ENCODE results near the gene IFNG. TPM values are rescaled to one million over a fixed set of nuclear protein-coding genes. Genes with fewer than 3 reads are reported as not detected.
A peak's percentile ranks its signal among the peaks of the same experiment; 100 is the strongest.

Gene IFNG
- total RNA-seq, 8 experiments from 2014 or later = 0.25 TPM; not detected in 7

DNA sequence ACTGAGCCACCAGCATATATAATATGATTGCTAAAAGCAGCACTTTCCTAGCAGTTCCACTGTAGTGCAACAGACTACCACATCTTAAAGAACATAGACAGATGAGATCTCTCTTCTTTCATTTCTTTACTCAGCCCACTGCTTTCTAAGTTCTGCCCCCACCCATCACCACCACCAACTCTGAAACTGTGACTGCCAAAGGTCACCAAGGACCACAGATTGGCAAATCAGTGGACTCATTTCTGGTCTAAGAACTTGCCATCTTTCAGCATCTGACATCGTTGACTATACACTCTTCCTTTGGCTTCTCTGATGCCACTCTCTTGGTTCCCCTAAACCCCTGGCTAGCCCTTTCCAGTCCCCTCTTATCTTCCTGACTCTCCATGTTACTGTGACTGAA, 38.4 kb downstream of the IFNG start:
- ATAC-seq (replicated peaks in 6 of 8) = no peak
- in situ Hi-C loops (cut with MboI; ENCODE audit: low pct_unique_long_range_greater_than_20kb in 2 of 9, low sequenced_read_pairs in 9 of 9, unreplicated experiment in 9 of 9) = no loop called here
- WGBS, 10 experiments = 0 to 100% (median 80%) methylated on average over 1 of the region's 1 CpG; no CpG with 5 or more reads in 5 of the 10 experiments

DNA sequence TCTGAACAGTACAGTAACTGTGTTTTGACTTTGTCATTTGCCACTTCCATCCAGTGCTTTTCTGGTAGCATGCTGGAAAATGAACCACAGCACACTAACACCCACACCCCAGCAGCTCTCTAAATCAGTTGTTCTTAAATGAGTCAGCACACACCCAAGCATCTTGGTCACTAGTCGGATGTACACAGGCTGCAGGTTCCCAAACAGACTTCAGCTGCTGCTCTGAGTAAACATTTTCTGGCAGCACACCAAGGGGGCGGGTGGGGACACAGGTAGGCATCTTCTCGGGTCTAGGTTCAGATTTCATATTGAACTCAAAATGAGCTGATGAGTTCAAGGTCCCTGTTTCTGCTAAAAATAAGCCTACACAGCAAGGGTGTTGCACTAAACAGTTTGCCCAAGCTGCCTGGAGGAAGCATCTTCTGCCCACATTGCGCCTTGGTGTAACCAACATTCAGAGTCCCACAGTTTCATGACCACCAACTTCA, 39.8 kb downstream of the IFNG start:
- in situ Hi-C loops (cut with MboI; ENCODE audit: low pct_unique_long_range_greater_than_20kb in 2 of 9, low sequenced_read_pairs in 9 of 9, unreplicated experiment in 9 of 9) = no loop called here
- Histone ChIP-seq H3K27ac (no peak overlapping the region), H3K4me3 (no peak overlapping the region), H3K4me1 (replicated peaks in 1 of 2) (no peaks in the 10 kb centered on the region)
- 70 to 100% (median 93%) methylated on average over 2 to 4 of the region's 4 CpGs; no CpG with 5 or more reads in 5 of the 10 experiments for WGBS, 10 experiments
- peak in 1 of 8 experiments; percentile 48 for ATAC-seq (replicated peaks in 6 of 8)

More for the DNA sequence above, 38.4 kb downstream of the IFNG start:
- Histone ChIP-seq H3K27ac (no peak overlapping the region), H3K4me1 (replicated peaks in 1 of 2) (no peaks in the 10 kb centered on the region), H3K4me3 (no peak overlapping the region)

DNA sequence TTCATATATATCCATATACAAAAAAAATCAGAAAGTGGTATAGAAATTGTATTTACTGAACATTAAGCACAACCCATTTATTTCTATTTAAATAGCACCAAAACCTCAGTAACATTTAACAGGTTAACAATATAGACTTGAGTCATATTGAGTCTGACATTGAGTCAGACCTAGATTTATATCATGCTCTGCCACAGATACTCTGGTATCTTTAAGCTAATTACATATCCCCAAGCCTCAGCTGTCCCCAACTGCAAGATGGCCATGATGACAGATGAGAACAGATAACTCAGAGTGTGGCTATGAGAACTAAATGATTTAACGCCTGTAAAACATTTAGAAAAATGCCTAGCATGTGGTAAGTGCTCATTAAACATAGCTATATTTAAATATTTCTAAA, 40.3 kb downstream of the IFNG start:
- 0 to 100% (median 43%) methylated on average over 1 of the region's 1 CpG; no CpG with 5 or more reads in 2 of the 10 experiments for WGBS, 10 experiments
- no peak overlapping the region for H3K27ac ChIP-seq
- in situ Hi-C loops (cut with MboI; ENCODE audit: low pct_unique_long_range_greater_than_20kb in 2 of 9, low sequenced_read_pairs in 9 of 9, unreplicated experiment in 9 of 9) = no loop called here
- peak in 1 of 8 experiments; percentile 33 for ATAC-seq (replicated peaks in 6 of 8)
- H3K4me3 ChIP-seq = no peak overlapping the region
- H3K4me1 ChIP-seq (replicated peaks in 1 of 2) = no peaks in the 10 kb centered on the region

DNA sequence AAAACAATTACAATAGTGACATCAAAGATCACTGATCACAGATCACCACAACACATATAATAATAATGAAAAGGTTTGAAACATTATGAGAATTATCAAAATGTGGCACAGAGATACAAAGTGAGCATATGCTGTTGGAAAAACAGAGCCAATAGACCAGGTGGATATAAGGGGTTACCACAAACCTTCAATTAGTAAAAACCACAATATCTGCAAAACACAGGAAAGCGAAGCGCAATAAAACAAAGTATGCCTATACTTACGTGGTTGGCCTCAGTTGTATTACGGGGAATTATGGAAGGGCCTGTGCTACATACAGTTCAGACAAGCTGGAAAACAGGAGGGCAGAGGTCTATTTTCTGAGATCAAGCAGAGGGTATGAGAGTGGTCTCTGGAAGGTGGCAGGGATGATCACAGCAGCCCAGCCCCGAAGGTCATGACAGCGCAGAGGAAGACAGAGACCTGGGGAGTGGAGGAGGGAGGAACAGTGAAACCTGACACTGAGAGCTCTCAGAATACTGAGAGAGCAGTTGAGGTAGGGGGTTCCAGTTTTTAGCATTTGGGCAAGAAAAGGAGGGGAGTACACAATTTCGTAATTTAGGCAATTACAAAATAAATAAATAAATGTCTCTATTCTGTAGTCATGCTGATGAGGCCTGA, 41.3 kb downstream of the IFNG start:
- ATAC-seq (replicated peaks in 6 of 8) = no peak
- Histone ChIP-seq H3K4me3 (no peak overlapping the region), H3K4me1 (replicated peaks in 1 of 2) (no peaks in the 10 kb centered on the region), H3K27ac (no peak overlapping the region)
- 73 to 92% (median 76%) methylated on average over 2 to 7 of the region's 7 CpGs; no CpG with 5 or more reads in 1 of the 10 experiments for WGBS, 10 experiments
- in situ Hi-C loops (cut with MboI; ENCODE audit: low pct_unique_long_range_greater_than_20kb in 2 of 9, low sequenced_read_pairs in 9 of 9, unreplicated experiment in 9 of 9) = no loop called here

DNA sequence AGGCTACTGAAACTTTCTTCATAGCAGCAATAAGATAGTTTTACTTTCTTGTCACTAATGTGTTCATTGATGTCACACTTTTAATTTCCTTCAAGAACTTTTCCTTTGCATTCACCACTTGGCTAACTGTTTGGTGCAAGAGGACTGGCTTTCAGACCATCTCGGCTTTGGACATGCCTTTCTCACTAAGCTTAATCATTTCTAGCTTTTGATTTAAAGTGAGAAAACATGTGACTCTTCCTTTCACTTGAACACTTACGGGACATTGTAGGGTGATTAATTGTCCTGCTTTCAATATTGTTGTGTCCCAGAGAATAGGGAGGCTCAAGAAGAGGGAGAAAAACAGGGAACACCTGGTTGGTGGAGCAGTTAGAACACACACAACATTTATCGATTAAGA, 41.9 kb downstream of the IFNG start:
- in situ Hi-C loops (cut with MboI; ENCODE audit: low pct_unique_long_range_greater_than_20kb in 2 of 9, low sequenced_read_pairs in 9 of 9, unreplicated experiment in 9 of 9) = no loop called here
- H3K27ac ChIP-seq = no peak overlapping the region
- ATAC-seq (replicated peaks in 6 of 8) = no peak
- no peak overlapping the region for H3K4me3 ChIP-seq
- no peaks in the 10 kb centered on the region for H3K4me1 ChIP-seq (replicated peaks in 1 of 2)
- WGBS, 10 experiments = 20 to 67% (median 39%) methylated on average over 1 to 2 of the region's 3 CpGs

DNA sequence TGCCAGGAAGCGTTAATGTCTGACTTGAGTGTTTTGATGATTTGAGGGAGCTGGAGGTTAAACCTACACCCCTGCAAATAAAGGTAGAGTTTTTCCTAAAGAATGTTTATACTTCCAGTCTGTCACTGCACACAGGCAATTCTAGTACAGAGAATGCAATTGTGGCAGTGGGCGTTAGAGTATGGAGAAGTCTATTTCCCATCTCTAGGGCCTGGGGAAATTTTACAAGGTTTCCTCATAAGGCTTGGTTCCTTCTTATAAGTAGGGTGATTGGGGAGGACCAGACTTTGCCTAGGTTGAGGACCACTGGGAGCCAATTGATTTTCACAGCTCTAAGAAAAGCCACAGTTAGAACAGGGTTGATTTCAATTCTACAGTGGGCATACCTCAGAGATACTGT, 44.3 kb downstream of the IFNG start:
- no peak overlapping the region for H3K27ac ChIP-seq
- in situ Hi-C loops (cut with MboI; ENCODE audit: low pct_unique_long_range_greater_than_20kb in 2 of 9, low sequenced_read_pairs in 9 of 9, unreplicated experiment in 9 of 9) = no loop called here
- 20 to 100% (median 96%) methylated on average over 1 to 2 of the region's 2 CpGs; no CpG with 5 or more reads in 4 of the 10 experiments for WGBS, 10 experiments
- no peaks in the 10 kb centered on the region for H3K4me1 ChIP-seq (replicated peaks in 1 of 2)
- no peak for ATAC-seq (replicated peaks in 6 of 8)
- H3K4me3 ChIP-seq = no peak overlapping the region

DNA sequence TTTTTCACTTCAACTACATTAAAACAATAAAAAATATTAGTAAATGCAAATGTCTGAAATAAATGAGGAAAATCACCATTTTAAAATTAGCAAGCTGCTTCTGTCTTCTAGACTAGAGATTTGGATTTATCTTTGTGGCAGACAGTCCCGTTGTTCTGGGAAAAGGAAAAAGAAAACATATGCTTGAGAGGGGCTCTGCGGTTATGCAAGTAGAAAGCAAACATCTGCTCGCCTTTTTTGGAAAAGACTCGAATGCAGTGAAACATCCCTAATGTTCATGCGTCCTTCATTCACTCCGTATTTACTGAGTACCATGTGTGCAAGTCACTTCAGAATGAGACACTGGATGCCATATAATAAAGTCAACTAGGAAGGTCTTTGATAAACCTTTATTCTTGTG, 44.9 kb downstream of the IFNG start:
- Histone ChIP-seq H3K4me1 (replicated peaks in 1 of 2) (no peaks in the 10 kb centered on the region), H3K4me3 (no peak overlapping the region), H3K27ac (no peak overlapping the region)
- 0 to 91% (median 43%) methylated on average over 1 to 6 of the region's 6 CpGs; no CpG with 5 or more reads in 2 of the 10 experiments for whole genome bisulfite sequencing, 10 experiments
- peak in 2 of 8 experiments; percentile 25 to 33 for ATAC-seq (replicated peaks in 6 of 8)
- in situ Hi-C loops (cut with MboI; ENCODE audit: low pct_unique_long_range_greater_than_20kb in 2 of 9, low sequenced_read_pairs in 9 of 9, unreplicated experiment in 9 of 9) = no loop called here

DNA sequence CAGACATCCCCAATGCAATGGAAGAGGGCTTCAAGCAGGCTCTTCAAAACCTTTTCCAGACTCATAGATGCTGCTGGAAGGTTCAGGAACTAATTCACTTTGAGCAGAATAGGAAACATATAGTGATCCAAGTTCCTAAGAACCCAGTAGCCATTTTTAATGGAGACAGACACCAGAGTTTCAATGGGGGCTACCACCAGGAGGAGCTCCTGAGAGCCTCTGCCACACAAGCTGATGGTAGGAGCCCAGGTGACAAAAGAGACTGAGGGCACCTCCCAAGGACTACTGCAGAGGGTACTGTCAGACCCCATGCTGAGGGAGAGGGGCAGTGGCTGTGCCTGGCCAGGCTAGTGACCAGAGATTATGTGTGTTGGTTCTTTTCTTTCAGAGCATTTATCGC, 45.9 kb downstream of the IFNG start:
- no peak for ATAC-seq (replicated peaks in 6 of 8)
- WGBS, 10 experiments = 75% methylated on average over 1 of the region's 1 CpG; no CpG with 5 or more reads in 9 of the 10 experiments

DNA sequence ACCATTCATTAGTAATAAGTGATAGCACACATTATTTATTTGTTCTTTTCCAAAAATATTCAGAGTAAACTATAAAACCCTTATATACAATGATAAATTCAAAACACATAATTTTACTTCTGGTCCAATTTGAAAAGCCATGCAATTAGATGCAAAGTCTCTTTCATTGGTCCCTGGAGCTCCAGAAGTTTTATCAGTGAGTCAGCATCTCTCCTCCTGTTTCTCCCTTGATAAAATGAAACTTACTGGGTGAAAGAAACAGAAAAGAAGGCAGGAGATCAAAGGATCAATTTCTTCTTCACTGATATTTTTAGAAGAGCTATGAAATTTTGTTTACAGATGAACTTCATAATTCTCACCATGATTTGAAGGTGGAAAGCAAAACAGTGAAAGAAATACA, 47.5 kb downstream of the IFNG start:
- no peak overlapping the region for H3K4me3 ChIP-seq
- ATAC-seq (replicated peaks in 6 of 8) = no peak
- H3K27ac ChIP-seq = no peak overlapping the region
- H3K4me1 ChIP-seq (replicated peaks in 1 of 2) = no peaks in the 10 kb centered on the region
- in situ Hi-C loops (cut with MboI; ENCODE audit: low pct_unique_long_range_greater_than_20kb in 2 of 9, low sequenced_read_pairs in 9 of 9, unreplicated experiment in 9 of 9) = no loop called here

More for the DNA sequence above, 45.9 kb downstream of the IFNG start:
- in situ Hi-C loops (cut with MboI; ENCODE audit: low pct_unique_long_range_greater_than_20kb in 2 of 9, low sequenced_read_pairs in 9 of 9, unreplicated experiment in 9 of 9) = no loop called here
- Histone ChIP-seq H3K4me1 (replicated peaks in 1 of 2) (no peaks in the 10 kb centered on the region), H3K27ac (no peak overlapping the region), H3K4me3 (no peak overlapping the region)

DNA sequence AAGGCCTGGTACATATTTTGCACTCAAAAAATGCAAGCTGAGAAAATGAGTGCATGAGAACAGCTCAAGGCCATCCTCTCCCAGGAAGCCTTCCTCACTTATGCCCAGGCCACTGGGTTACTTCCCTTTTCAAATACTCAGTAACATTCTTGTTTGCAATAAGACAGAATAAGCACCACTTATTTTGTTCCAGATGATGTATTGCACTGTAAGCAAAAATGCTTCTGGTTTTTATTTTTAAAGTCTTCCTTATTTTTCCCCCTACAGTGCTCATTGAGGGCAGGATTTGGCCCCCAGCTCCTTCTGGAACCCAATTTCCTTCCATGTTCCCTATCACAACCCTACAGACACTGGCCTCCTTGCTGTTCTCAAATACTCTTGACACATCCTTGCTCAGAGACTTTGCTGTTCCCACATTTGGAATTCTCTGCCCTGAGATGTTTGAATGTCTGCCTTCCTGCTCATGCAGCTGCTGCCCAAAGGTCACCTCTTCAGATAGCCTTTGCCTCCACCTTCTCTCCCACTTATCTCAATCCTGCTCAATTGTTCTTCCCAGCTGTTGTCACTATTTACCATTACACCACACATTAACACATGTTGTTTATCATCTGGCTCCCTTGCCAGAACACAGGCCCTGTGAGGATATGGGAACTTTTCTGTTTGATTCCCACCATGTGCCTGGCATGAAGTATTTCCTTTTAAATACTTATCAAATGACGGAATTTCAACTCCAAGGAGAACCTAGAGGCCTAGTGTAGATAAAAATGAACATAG, 49.9 kb downstream of the IFNG start:
- H3K4me1 ChIP-seq (replicated peaks in 1 of 2) = no peaks in the 10 kb centered on the region
- in situ Hi-C loops (cut with MboI; ENCODE audit: low pct_unique_long_range_greater_than_20kb in 2 of 9, low sequenced_read_pairs in 9 of 9, unreplicated experiment in 9 of 9) = no loop called here
- no peak overlapping the region for H3K4me3 ChIP-seq
- H3K27ac ChIP-seq = no peak overlapping the region
- no peak for ATAC-seq (replicated peaks in 6 of 8)
- WGBS, 10 experiments = 0 to 100% (median 73%) methylated on average over 1 of the region's 1 CpG

DNA sequence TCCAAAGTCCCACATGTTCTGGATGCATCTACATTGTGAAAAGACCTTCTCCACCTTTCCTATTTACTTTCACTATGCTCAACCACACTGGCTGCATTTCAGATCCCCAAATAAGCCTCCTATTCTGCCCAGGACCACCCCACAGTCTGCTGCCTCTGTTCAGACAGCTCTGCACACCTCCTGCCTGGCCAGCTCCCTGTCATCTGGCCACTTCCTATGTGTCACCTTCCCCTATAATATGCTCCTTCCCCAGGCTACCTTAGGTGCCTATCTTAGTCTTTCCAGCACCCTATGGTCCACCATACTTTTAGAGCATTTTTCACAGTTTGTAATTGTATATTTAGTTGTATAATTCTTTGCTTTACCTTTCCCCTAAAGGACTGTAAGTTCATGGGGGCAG, 50.5 kb downstream of the IFNG start:
- H3K4me3 ChIP-seq = no peak overlapping the region
- in situ Hi-C loops (cut with MboI; ENCODE audit: low pct_unique_long_range_greater_than_20kb in 2 of 9, low sequenced_read_pairs in 9 of 9, unreplicated experiment in 9 of 9) = no loop called here
- no peaks in the 10 kb centered on the region for H3K4me1 ChIP-seq (replicated peaks in 1 of 2)
- no peak overlapping the region for H3K27ac ChIP-seq
- ATAC-seq (replicated peaks in 6 of 8) = no peak

DNA sequence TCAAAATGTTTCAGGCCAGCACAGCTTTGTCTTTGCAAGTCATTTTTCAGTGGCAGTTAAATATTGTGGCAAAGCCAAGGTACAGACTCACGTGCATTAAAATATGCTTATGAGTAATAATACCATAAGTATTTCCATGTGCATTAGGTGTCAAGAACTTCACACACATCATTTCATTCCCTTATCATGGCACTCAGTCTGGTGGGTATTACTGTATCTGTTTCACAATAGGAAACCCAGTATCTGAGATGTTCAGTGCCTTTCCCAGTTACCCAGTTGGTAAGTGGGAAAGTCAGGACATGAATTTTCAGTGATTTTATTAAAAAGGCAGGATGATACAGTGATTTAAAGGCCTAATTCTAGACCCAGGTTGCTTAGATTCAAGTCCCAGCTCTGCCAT, 52.9 kb downstream of the IFNG start:
- H3K4me3 ChIP-seq = no peak overlapping the region
- WGBS, 10 experiments = 0 to 100% (median 33%) methylated on average over 1 of the region's 1 CpG; no CpG with 5 or more reads in 4 of the 10 experiments
- in situ Hi-C loops (cut with MboI; ENCODE audit: low pct_unique_long_range_greater_than_20kb in 2 of 9, low sequenced_read_pairs in 9 of 9, unreplicated experiment in 9 of 9) = no loop called here
- H3K27ac ChIP-seq = no peak overlapping the region
- no peaks in the 10 kb centered on the region for H3K4me1 ChIP-seq (replicated peaks in 1 of 2)
- ATAC-seq (replicated peaks in 6 of 8) = no peak

DNA sequence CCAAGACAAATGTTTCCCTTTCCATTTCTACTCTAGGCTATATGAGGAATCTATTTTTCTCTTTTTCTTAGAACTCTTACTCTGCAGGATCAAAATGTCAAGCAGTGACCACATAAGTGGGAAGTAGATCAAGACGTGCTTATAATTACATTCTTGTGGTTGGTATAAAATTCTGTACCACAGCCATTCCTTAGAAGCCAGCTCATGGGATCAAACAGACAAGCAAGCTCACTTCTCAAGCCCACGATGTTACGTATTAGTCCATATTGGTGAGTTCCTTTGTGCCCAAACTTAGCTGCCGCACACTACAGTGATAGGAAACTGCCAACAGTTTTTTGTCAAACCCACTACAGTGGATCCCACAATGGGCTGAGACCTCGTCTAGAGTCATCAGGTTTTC, 53.4 kb downstream of the IFNG start:
- Histone ChIP-seq H3K4me3 (no peak overlapping the region), H3K4me1 (replicated peaks in 1 of 2) (no peaks in the 10 kb centered on the region), H3K27ac (no peak overlapping the region)
- no peak for ATAC-seq (replicated peaks in 6 of 8)
- in situ Hi-C loops (cut with MboI; ENCODE audit: low pct_unique_long_range_greater_than_20kb in 2 of 9, low sequenced_read_pairs in 9 of 9, unreplicated experiment in 9 of 9) = no loop called here
- 0 to 100% (median 47%) methylated on average over 2 to 5 of the region's 5 CpGs; no CpG with 5 or more reads in 2 of the 10 experiments for WGBS, 10 experiments
